ENCODE results near the gene TPBGL. TPM values are rescaled to one million over a fixed set of nuclear protein-coding genes. Genes with fewer than 3 reads are reported as not detected.

Gene TPBGL, protein sequence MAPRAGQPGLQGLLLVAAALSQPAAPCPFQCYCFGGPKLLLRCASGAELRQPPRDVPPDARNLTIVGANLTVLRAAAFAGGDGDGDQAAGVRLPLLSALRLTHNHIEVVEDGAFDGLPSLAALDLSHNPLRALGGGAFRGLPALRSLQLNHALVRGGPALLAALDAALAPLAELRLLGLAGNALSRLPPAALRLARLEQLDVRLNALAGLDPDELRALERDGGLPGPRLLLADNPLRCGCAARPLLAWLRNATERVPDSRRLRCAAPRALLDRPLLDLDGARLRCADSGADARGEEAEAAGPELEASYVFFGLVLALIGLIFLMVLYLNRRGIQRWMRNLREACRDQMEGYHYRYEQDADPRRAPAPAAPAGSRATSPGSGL
- total RNA-seq (0.05 TPM), polyA plus RNA-seq (0.23 TPM)
- long read RNA-seq, donor 1: 0 reads
- long read RNA-seq, donor 2: 0 reads
- long read RNA-seq, donor 3: 0 reads
- long read RNA-seq, donor 4: 0 reads
- long read RNA-seq, donor 5, partial matches to known transcripts: 0 of 3 reads
- long read RNA-seq, donor 5, other reads (novel, unspliced or antisense): 0 of 3 reads
- long read RNA-seq, donor 6: 0 reads
- long read RNA-seq, donor 7: 0 reads
- long read RNA-seq, donor 8: 0 reads
- long read RNA-seq, donor 9: 0 reads
- long read RNA-seq, donor 10: 0 reads

DNA sequence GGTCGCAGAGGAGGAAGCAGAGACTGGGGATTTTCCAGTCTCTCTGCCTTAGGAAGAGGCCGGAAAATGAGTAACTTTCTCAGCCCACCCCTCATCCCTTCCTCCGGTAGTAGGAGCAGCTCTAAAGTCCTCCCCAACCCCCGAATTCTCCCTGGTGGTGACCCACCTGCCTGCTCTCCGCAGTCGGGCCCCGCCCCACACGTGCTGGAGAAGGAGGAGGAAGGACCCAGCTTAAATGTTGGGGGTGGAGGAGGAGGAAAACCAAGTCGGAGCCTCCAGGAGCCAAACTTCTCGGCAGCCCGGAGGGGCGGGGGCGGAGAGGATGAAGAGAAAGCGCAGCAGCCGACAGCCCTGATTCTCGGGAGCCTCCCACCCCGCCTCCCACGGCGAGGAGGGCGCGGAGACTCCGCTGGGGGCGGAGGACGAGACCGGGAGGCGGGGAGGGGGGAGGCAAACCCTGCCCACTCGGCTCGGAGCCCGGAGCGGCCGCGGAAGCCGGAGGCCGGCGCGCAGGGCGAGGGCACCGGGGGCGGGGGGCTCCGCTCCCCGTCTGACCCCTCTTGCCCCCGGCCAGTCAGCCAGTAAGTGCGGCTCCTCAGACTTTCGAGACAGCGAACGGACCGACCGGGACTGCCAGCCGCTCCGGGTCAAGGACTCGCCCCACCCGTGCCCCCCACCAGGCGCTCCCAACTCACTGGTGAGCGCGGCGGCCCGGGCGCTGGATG lies at the start of gene TPBGL:
Gene TPBGL (plus strand): TSS at position 464 of the 725 bp plus-strand sequence. CDS start 276 bp downstream, outside the sequence.
- H3K4me3 ChIP-seq (ENCODE audit: low read length in 2 of 2): peak within 1 kb of the TSS in 1 of 2 donors; percentile 54
- H3K9me3 ChIP-seq (ENCODE audit: control insufficient read depth in 2 of 2, insufficient read depth in 1 of 2, low read length in 1 of 2): no peaks in the 10 kb centered on the region
- no peak within 1 kb of the TSS for H3K27ac ChIP-seq (ENCODE audit: low read depth in 1 of 2, low read length in 1 of 2)
- peaks cover 38 to 81% of the 10 kb centered on the region in 2 donors for H3K27me3 ChIP-seq (ENCODE audit: control insufficient read depth in 2 of 2, insufficient read depth in 1 of 2, low read length in 1 of 2)
- H3K36me3 ChIP-seq (ENCODE audit: control insufficient read depth in 2 of 2, insufficient read depth in 2 of 2, low read length in 1 of 2): no peaks in the 10 kb centered on the region
- no peak for DNase-seq (ENCODE audit: low read depth in 6 of 9, low spot score in 9 of 9)
- peaks cover 6 to 8% of the 10 kb centered on the region in 2 donors for H3K4me1 ChIP-seq (ENCODE audit: control insufficient read depth in 2 of 2, insufficient read depth in 2 of 2, low read length in 2 of 2)
- 2% methylated on average over 58 of the region's 58 CpGs for WGBS

DNA sequence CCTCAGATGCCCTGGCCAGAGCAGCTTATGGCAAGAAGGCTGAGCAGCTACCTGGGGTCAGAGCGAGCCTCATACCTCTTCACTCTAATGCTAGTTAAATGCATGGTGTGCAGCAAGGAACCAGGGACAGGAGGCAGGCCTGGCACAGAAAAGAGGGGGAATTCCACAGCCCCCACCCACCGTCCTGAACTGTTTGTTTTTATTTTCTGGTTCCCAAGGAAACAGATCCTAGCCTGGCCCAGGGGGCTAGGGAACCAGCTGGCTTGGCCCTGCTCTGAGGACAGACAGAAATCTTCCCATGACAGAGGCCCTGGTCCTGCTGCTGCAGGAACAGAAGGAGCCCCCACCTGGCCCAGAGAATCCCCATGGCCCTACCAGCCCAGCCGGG lies 49.2 kb upstream of the TPBGL start:
- WGBS: 83% methylated on average over 3 of the region's 3 CpGs
- peak overlapping the region in 1 of 2 donors; percentile 33 for H3K27ac ChIP-seq (ENCODE audit: low read depth in 1 of 2, low read length in 1 of 2)
- no peaks in the 10 kb centered on the region for H3K36me3 ChIP-seq (ENCODE audit: control insufficient read depth in 2 of 2, insufficient read depth in 2 of 2, low read length in 1 of 2)
- no peaks in the 10 kb centered on the region for H3K9me3 ChIP-seq (ENCODE audit: control insufficient read depth in 2 of 2, insufficient read depth in 1 of 2, low read length in 1 of 2)
- DNase-seq (ENCODE audit: low read depth in 6 of 9, low spot score in 9 of 9): peak in 1 of 9 donors; percentile 16
- no peak overlapping the region for H3K4me3 ChIP-seq (ENCODE audit: low read length in 2 of 2)
- H3K4me1 ChIP-seq (ENCODE audit: control insufficient read depth in 2 of 2, insufficient read depth in 2 of 2, low read length in 2 of 2): peaks cover 0 to 8% of the 10 kb centered on the region in 2 donors
- no peaks in the 10 kb centered on the region for H3K27me3 ChIP-seq (ENCODE audit: control insufficient read depth in 2 of 2, insufficient read depth in 1 of 2, low read length in 1 of 2)

DNA sequence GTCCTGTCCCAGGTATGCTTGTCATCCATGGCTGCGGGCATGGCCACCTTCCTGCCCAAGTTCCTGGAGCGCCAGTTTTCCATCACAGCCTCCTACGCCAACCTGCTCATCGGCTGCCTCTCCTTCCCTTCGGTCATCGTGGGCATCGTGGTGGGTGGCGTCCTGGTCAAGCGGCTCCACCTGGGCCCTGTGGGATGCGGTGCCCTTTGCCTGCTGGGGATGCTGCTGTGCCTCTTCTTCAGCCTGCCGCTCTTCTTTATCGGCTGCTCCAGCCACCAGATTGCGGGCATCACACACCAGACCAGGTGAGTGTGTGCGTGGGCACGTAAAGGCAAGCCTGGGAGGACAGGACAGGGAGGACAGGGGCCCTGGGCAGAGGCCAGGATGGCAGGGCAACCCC lies 47.3 kb upstream of the TPBGL start:
- no peak for DNase-seq (ENCODE audit: low read depth in 6 of 9, low spot score in 9 of 9)
- Histone ChIP-seq H3K9me3 (ENCODE audit: control insufficient read depth in 2 of 2, insufficient read depth in 1 of 2, low read length in 1 of 2) (no peaks in the 10 kb centered on the region), H3K4me1 (ENCODE audit: control insufficient read depth in 2 of 2, insufficient read depth in 2 of 2, low read length in 2 of 2) (peaks cover 0 to 8% of the 10 kb centered on the region in 2 donors), H3K36me3 (ENCODE audit: control insufficient read depth in 2 of 2, insufficient read depth in 2 of 2, low read length in 1 of 2) (no peaks in the 10 kb centered on the region), H3K27ac (ENCODE audit: low read depth in 1 of 2, low read length in 1 of 2) (no peak overlapping the region), H3K27me3 (ENCODE audit: control insufficient read depth in 2 of 2, insufficient read depth in 1 of 2, low read length in 1 of 2) (no peaks in the 10 kb centered on the region), H3K4me3 (ENCODE audit: low read length in 2 of 2) (no peak overlapping the region)
- WGBS: 97% methylated on average over 15 of the region's 15 CpGs

DNA sequence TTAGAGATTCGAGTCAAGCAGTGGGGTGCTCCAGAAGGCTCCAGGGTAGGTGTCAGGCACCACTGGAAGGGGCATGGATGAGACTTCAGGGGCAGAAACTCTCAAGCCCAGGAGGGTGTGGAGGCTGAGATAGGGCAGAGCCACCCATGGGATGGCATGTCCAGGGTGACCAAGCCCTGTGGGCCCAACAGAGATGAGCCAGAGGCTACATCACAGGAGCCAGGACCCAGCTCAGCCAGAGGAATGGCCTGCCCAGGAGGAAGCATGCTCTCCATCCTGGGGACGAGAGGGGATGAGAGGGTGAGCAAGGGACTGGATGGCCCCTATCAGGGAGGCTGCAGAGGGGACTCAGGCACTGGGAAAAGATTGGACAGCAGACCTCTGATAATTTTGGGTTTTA lies 46.9 kb upstream of the TPBGL start:
- no peak for DNase-seq (ENCODE audit: low read depth in 6 of 9, low spot score in 9 of 9)
- Histone ChIP-seq H3K27me3 (ENCODE audit: control insufficient read depth in 2 of 2, insufficient read depth in 1 of 2, low read length in 1 of 2) (no peaks in the 10 kb centered on the region), H3K9me3 (ENCODE audit: control insufficient read depth in 2 of 2, insufficient read depth in 1 of 2, low read length in 1 of 2) (no peaks in the 10 kb centered on the region), H3K36me3 (ENCODE audit: control insufficient read depth in 2 of 2, insufficient read depth in 2 of 2, low read length in 1 of 2) (no peaks in the 10 kb centered on the region), H3K4me1 (ENCODE audit: control insufficient read depth in 2 of 2, insufficient read depth in 2 of 2, low read length in 2 of 2) (peaks cover 0 to 8% of the 10 kb centered on the region in 2 donors), H3K4me3 (ENCODE audit: low read length in 2 of 2) (no peak overlapping the region), H3K27ac (ENCODE audit: low read depth in 1 of 2, low read length in 1 of 2) (no peak overlapping the region)
- 90% methylated on average over 2 of the region's 2 CpGs for WGBS

DNA sequence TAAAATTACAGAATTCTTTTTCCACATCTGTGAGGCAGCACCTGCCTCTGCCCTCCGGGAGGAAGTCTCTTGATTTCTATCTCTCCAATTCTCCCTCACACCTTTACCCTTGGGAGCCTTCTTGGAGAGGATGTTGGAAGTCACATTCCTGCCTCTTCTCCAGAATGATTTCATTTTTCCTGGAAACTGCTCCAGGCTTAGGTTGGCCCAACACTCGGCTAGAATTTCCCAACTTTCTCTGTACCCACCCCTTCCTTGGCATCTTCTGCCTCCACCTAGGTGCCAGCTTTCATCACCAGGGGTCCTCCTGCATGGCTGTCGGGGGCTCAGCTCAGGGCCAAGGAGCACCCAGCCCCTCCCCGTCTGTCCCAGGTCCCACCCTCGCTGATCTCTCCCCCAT lies 46.4 kb upstream of the TPBGL start:
- no peaks in the 10 kb centered on the region for H3K9me3 ChIP-seq (ENCODE audit: control insufficient read depth in 2 of 2, insufficient read depth in 1 of 2, low read length in 1 of 2)
- no peak overlapping the region for H3K27ac ChIP-seq (ENCODE audit: low read depth in 1 of 2, low read length in 1 of 2)
- DNase-seq (ENCODE audit: low read depth in 6 of 9, low spot score in 9 of 9): no peak
- no peak overlapping the region for H3K4me3 ChIP-seq (ENCODE audit: low read length in 2 of 2)
- peaks cover 0 to 10% of the 10 kb centered on the region in 2 donors for H3K4me1 ChIP-seq (ENCODE audit: control insufficient read depth in 2 of 2, insufficient read depth in 2 of 2, low read length in 2 of 2)
- H3K36me3 ChIP-seq (ENCODE audit: control insufficient read depth in 2 of 2, insufficient read depth in 2 of 2, low read length in 1 of 2): no peaks in the 10 kb centered on the region
- H3K27me3 ChIP-seq (ENCODE audit: control insufficient read depth in 2 of 2, insufficient read depth in 1 of 2, low read length in 1 of 2): no peaks in the 10 kb centered on the region
- 79% methylated on average over 5 of the region's 5 CpGs for WGBS

DNA sequence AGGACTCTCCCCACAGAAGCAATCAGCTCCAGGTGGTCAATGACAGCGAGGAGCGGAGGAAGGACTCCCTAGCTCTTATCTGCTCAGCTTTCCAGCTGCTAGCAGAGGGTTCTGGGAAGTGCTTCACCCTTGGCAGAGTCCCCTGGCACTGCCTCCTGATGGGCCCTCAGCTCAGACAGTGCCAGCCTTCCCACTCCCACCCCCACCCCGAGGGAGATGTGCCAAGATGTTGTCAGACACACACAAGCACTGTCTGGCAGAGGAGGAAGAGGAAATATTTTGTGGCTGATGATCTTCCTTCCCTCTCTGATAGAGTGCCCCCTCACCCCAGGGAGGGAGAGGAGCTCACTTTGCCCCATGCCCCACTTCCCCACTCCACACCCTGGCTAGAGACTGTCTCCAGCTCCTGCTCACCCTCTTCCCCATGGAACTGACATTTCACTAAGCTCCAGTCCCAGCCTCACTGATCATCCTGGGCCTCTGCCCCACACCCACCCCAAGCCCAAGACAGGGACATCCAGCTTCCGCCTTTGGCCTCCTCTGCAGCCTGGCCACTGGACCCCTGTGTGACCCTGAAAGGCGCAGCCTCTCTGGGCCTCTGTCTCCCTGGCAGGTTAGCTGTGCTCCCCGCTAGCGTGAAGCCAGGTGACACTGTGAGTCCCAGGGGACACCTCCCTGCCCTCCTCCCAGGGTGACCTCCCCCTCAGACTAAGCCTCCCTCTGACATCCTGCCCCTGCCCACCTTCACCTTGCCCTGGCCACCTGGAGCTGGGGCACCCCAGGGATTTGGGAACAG lies 45.2 kb upstream of the TPBGL start:
- Histone ChIP-seq H3K4me3 (ENCODE audit: low read length in 2 of 2) (no peak overlapping the region), H3K27ac (ENCODE audit: low read depth in 1 of 2, low read length in 1 of 2) (no peak overlapping the region), H3K9me3 (ENCODE audit: control insufficient read depth in 2 of 2, insufficient read depth in 1 of 2, low read length in 1 of 2) (no peaks in the 10 kb centered on the region), H3K27me3 (ENCODE audit: control insufficient read depth in 2 of 2, insufficient read depth in 1 of 2, low read length in 1 of 2) (no peaks in the 10 kb centered on the region), H3K36me3 (ENCODE audit: control insufficient read depth in 2 of 2, insufficient read depth in 2 of 2, low read length in 1 of 2) (no peaks in the 10 kb centered on the region), H3K4me1 (ENCODE audit: control insufficient read depth in 2 of 2, insufficient read depth in 2 of 2, low read length in 2 of 2) (peaks cover 0 to 13% of the 10 kb centered on the region in 2 donors)
- DNase-seq (ENCODE audit: low read depth in 6 of 9, low spot score in 9 of 9): no peak
- WGBS: 80% methylated on average over 7 of the region's 7 CpGs

DNA sequence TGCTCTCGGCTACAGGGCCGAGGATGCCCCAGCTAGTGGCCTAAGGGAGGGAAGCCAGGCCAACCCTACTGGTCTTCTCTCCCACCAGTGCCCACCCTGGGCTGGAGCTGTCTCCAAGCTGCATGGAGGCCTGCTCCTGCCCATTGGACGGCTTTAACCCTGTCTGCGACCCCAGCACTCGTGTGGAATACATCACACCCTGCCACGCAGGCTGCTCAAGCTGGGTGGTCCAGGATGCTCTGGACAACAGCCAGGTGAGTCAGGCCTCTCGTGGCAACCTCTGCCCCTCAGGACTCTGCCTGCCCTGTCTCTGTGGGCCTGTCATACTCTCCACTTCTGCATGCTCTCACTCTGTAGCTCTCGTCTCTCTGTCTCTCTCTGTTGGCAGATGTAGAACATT lies 44.1 kb upstream of the TPBGL start:
- 91% methylated on average over 8 of the region's 8 CpGs for WGBS
- Histone ChIP-seq H3K27ac (ENCODE audit: low read depth in 1 of 2, low read length in 1 of 2) (no peak overlapping the region), H3K4me1 (ENCODE audit: control insufficient read depth in 2 of 2, insufficient read depth in 2 of 2, low read length in 2 of 2) (peaks cover 0 to 9% of the 10 kb centered on the region in 2 donors), H3K36me3 (ENCODE audit: control insufficient read depth in 2 of 2, insufficient read depth in 2 of 2, low read length in 1 of 2) (no peaks in the 10 kb centered on the region), H3K9me3 (ENCODE audit: control insufficient read depth in 2 of 2, insufficient read depth in 1 of 2, low read length in 1 of 2) (no peaks in the 10 kb centered on the region), H3K4me3 (ENCODE audit: low read length in 2 of 2) (no peak overlapping the region), H3K27me3 (ENCODE audit: control insufficient read depth in 2 of 2, insufficient read depth in 1 of 2, low read length in 1 of 2) (no peaks in the 10 kb centered on the region)
- no peak for DNase-seq (ENCODE audit: low read depth in 6 of 9, low spot score in 9 of 9)

DNA sequence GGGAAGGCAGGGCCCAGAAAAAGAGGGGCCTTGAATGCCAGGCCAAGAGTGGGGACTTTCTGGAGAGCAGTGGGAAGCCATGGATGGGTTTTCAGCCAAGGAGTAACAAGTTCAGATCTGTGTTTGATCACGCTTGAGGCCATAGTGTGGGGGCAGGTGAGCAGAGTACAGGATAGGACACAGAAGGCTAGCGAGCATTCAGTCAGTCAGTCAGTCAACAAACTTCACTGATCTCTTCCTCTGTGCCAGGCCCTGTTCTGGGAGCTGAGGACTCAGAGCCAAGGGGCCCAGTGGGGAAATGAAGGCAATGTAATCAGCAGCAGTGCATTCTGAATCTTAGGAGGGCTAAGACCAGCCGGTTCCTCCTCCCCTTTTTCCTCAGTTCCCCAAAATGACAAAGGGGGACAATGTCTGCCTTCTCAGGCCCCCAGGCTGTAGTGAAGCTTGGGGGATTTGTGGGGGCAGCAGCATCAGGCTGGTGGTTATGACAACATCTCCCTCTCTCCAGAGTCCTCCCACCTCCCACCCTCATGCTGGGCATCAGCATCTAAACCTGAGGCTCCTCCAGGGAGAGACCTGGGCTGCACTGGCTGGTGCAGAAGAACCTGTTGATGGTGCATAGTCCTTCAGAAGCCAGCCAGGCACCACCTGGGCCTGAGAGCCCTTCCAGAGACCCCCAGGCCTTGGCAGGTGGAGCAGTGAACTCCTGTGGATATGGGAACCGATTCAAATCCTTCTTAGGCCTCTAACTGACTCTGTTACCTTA lies 42.9 kb upstream of the TPBGL start:
- no peaks in the 10 kb centered on the region for H3K27me3 ChIP-seq (ENCODE audit: control insufficient read depth in 2 of 2, insufficient read depth in 1 of 2, low read length in 1 of 2)
- H3K27ac ChIP-seq (ENCODE audit: low read depth in 1 of 2, low read length in 1 of 2): no peak overlapping the region
- no peak overlapping the region for H3K4me3 ChIP-seq (ENCODE audit: low read length in 2 of 2)
- no peaks in the 10 kb centered on the region for H3K36me3 ChIP-seq (ENCODE audit: control insufficient read depth in 2 of 2, insufficient read depth in 2 of 2, low read length in 1 of 2)
- DNase-seq (ENCODE audit: low read depth in 6 of 9, low spot score in 9 of 9): no peak
- H3K4me1 ChIP-seq (ENCODE audit: control insufficient read depth in 2 of 2, insufficient read depth in 2 of 2, low read length in 2 of 2): peaks cover 0 to 9% of the 10 kb centered on the region in 2 donors
- 93% methylated on average over 4 of the region's 4 CpGs for WGBS
- no peaks in the 10 kb centered on the region for H3K9me3 ChIP-seq (ENCODE audit: control insufficient read depth in 2 of 2, insufficient read depth in 1 of 2, low read length in 1 of 2)
